K562 (cell line): ENCODE measurements around the gene IQCE. TPM values are rescaled to one million over a fixed set of nuclear protein-coding genes. Genes with fewer than 3 reads are reported as not detected.
A peak's percentile ranks its signal among the peaks of the same experiment; 100 is the strongest.

Experiments
- ARID1B ChIP-seq: fragments of 450-650 bp; IDR thresholded peaks from 2 replicates; pipeline ENCODE4 v1.6.1; 2016; ENCODE audit warnings: antibody characterized with exemption, mild to moderate bottlenecking, inconsistent platforms
- ARID2 ChIP-seq: fragments of 450-650 bp; IDR thresholded peaks from 2 replicates; pipeline ENCODE4 v1.6.1; 2017; ENCODE audit warnings: antibody characterized with exemption, mild to moderate bottlenecking
- CBX2 ChIP-seq: fragments of 200-600 bp; sonication (generic); IDR thresholded peaks from one replicate; pipeline ENCODE4 v1.6.1; 2012; ENCODE audit warnings: mild to moderate bottlenecking, low read length, inconsistent platforms; ENCODE audit not compliant: insufficient read depth, poor library complexity, severe bottlenecking
- CHD7 ChIP-seq: fragments of 200-600 bp; sonication (generic); IDR thresholded peaks from one replicate; pipeline ENCODE4 v1.6.1; 2012; ENCODE audit warnings: mild to moderate bottlenecking, low read depth, low read length, inconsistent platforms
- MCM3 ChIP-seq: fragments of 450-650 bp; IDR thresholded peaks from 2 replicates; pipeline ENCODE4 v1.6.1; 2016
- NEUROD1 ChIP-seq: fragments of 150-350 bp; IDR thresholded peaks from 2 replicates; pipeline ENCODE4 v1.6.1; 2014; ENCODE audit warnings: borderline replicate concordance, low read length, low read depth; ENCODE audit not compliant: partially characterized antibody
- PKNOX1 ChIP-seq: fragments of 450-650 bp; IDR thresholded peaks from 2 replicates; pipeline ENCODE4 v1.6.1; 2016
- SMARCA5 ChIP-seq: fragments of 450-650 bp; IDR thresholded peaks from 2 replicates; pipeline ENCODE4 v1.6.1; 2016
- ZNF79 ChIP-seq: fragments of 250-450 bp; sonication (Bioruptor Pico); IDR thresholded peaks from 2 replicates; pipeline ENCODE4 v1.4.0; 2020; ENCODE audit warnings: low read depth, mild to moderate bottlenecking, moderate library complexity
- polyA plus RNA-seq, 8 experiments: library from polyadenylated mRNA; depleted of rRNA in 4 of 8; stranded (reverse) in 5 of 8; unstranded in 3 of 8; fragments of >200 nt; fragmentation: Nextera tagmentation in 2 of 8; fragmentation: Illumina TruSeq in 1 of 8; extraction: Ambion mirVana in 2 of 8; extraction: Trizol in 1 of 8; gene quantifications; 2 replicates each; pipeline versions ENCODE4 v1.2.1 to v1.2.3, GENCODE V29; 2011 to 2014; ENCODE audit warnings: inconsistent platforms in 1 of 8, missing spikeins in 1 of 8
- total RNA-seq, 7 experiments: library from RNA; depleted of rRNA in 6 of 7; stranded (reverse); fragments of >200 nt in 6 of 7; fragmentation: Illumina TruSeq in 2 of 7; extraction: Trizol in 2 of 7; gene quantifications; 2 replicates each; pipeline versions ENCODE4 v1.2.1 to v1.2.3, GENCODE V29; 2011 to 2021; ENCODE audit warnings: low replicate concordance in 1 of 7
- TF ChIP-seq, protein P1 (sequence below): fragments of 450-650 bp; IDR thresholded peaks from 2 replicates; pipeline ENCODE4 v1.6.1; 2016; ENCODE audit warnings: missing biosample characterization, missing genetic modification characterization
- TF ChIP-seq, protein P2 (sequence below): sonication (generic); formaldehyde crosslinking; IDR thresholded peaks from 2 replicates; pipeline ENCODE4 v1.8.1; 2023; ENCODE audit warnings: mild to moderate bottlenecking, missing genetic modification reagents

Gene IQCE
- total and polyA plus RNA-seq, 9 of the 15 experiments (the other 6 are each of a cell fraction or from before 2014, with no cell fraction given), result 0.18 to 8.5 (median 4.2) TPM

- no peak for TF ChIP-seq CHD7
- TF ChIP-seq, protein P1, sequence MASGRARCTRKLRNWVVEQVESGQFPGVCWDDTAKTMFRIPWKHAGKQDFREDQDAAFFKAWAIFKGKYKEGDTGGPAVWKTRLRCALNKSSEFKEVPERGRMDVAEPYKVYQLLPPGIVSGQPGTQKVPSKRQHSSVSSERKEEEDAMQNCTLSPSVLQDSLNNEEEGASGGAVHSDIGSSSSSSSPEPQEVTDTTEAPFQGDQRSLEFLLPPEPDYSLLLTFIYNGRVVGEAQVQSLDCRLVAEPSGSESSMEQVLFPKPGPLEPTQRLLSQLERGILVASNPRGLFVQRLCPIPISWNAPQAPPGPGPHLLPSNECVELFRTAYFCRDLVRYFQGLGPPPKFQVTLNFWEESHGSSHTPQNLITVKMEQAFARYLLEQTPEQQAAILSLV (tag), result no peak
- no peak for TF ChIP-seq PKNOX1
- TF ChIP-seq NEUROD1, result no peak
- peak; percentile 57 for TF ChIP-seq SMARCA5
- no peak for TF ChIP-seq MCM3
- TF ChIP-seq, protein P2, sequence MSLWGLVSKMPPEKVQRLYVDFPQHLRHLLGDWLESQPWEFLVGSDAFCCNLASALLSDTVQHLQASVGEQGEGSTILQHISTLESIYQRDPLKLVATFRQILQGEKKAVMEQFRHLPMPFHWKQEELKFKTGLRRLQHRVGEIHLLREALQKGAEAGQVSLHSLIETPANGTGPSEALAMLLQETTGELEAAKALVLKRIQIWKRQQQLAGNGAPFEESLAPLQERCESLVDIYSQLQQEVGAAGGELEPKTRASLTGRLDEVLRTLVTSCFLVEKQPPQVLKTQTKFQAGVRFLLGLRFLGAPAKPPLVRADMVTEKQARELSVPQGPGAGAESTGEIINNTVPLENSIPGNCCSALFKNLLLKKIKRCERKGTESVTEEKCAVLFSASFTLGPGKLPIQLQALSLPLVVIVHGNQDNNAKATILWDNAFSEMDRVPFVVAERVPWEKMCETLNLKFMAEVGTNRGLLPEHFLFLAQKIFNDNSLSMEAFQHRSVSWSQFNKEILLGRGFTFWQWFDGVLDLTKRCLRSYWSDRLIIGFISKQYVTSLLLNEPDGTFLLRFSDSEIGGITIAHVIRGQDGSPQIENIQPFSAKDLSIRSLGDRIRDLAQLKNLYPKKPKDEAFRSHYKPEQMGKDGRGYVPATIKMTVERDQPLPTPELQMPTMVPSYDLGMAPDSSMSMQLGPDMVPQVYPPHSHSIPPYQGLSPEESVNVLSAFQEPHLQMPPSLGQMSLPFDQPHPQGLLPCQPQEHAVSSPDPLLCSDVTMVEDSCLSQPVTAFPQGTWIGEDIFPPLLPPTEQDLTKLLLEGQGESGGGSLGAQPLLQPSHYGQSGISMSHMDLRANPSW, result no peak
- peak; percentile 74 for TF ChIP-seq ARID1B
- no peak for TF ChIP-seq ARID2
- no peak for TF ChIP-seq ZNF79 (CRISPR knock-in tag)
- TF ChIP-seq CBX2, result no peak
Measured at GRCh38 chr7:2530071-2530987, 28.4 kb upstream of the IQCE start (continued).
